H1 (cell line): ENCODE results near the gene CENPC. TPM values are rescaled to one million over a fixed set of nuclear protein-coding genes. Genes with fewer than 3 reads are reported as not detected.

Experiments used
- CTCF ChIA-PET: fragments of 300-600 bp; sonication (Branson Sonifier 250); formaldehyde crosslinking; loops from one replicate; lab custom pipeline; 2021; ENCODE audit not compliant: partially characterized antibody; lab: Charles Lee
- POLR2A ChIA-PET: fragments of 300-600 bp; sonication (Branson Sonifier 250); formaldehyde crosslinking; loops from one replicate; lab custom pipeline; 2021; ENCODE audit warnings: inconsistent platforms; ENCODE audit not compliant: partially characterized antibody; lab: Charles Lee
- DNase-seq, 2 experiments: peaks; one replicate each; pipeline versions ENCODE4 v3.0.0 to v3.0.0-alpha.2; 2010 to 2022; ENCODE audit warnings: low spot score in 2 of 2, low read depth in 1 of 2, mixed read lengths in 1 of 2
- FAIRE-seq: peaks from 2 replicates; lab custom pipeline; 2011; peaks lifted over from hg19 to GRCh38; lab: Jason Lieb, UNC
- H2AFZ ChIP-seq: 2 replicates; pipeline ENCODE4 v1.8.1; 2012; ENCODE audit warnings: low read length, inconsistent platforms
- H2AK5ac ChIP-seq: 2 replicates; pipeline ENCODE4 v1.6.1; 2013; ENCODE audit warnings: low read depth, low read length
- H2BK120ac ChIP-seq: replicated peaks from 2 replicates; pipeline ENCODE3; 2013; ENCODE audit warnings: low read depth, low read length, inconsistent platforms
- H2BK12ac ChIP-seq: 2 replicates; pipeline ENCODE4 v1.6.1; 2013; ENCODE audit warnings: low read depth, low read length
- H2BK15ac ChIP-seq: 2 replicates; pipeline ENCODE4 v1.6.1; 2013; ENCODE audit warnings: low read length
- H2BK20ac ChIP-seq: 2 replicates; pipeline ENCODE4 v1.6.1; 2013; ENCODE audit warnings: low read length
- H2BK5ac ChIP-seq: 2 replicates; pipeline ENCODE4 v1.6.1; 2013; ENCODE audit warnings: low read depth, low read length
- H3K14ac ChIP-seq: 2 replicates; pipeline ENCODE4 v1.6.1; 2013; ENCODE audit warnings: inconsistent platforms; ENCODE audit not compliant: insufficient read length
- H3K18ac ChIP-seq: 2 replicates; pipeline ENCODE4 v1.6.1; 2013; ENCODE audit warnings: low read length; ENCODE audit errors: extremely low read depth
- H3K23ac ChIP-seq: 2 replicates; pipeline ENCODE4 v1.6.1; 2013; ENCODE audit warnings: inconsistent platforms; ENCODE audit not compliant: insufficient read length
- H3K23me2 ChIP-seq: 2 replicates; pipeline ENCODE4 v1.6.1; 2013; ENCODE audit warnings: low read depth, low read length
- H3K27ac ChIP-seq: 2 replicates; pipeline ENCODE4 v1.6.1; 2011; ENCODE audit warnings: low read depth, low read length, inconsistent platforms
- H3K27me3 ChIP-seq, 4 experiments: replicated peaks in 1 of 4; 1 replicate in 1 of 4; 2 replicates in 3 of 4; pipeline versions ENCODE4 v1.6.1 to v1.8.1; 2011 to 2013; ENCODE audit warnings: low read length in 3 of 4, mild to moderate bottlenecking in 3 of 4, inconsistent platforms in 2 of 4, mixed read lengths in 2 of 4, moderate library complexity in 1 of 4; ENCODE audit not compliant: control insufficient read depth in 3 of 4, insufficient read depth in 3 of 4; ENCODE audit errors: extremely low read depth in 1 of 4
- H3K36me3 ChIP-seq, 4 experiments: 2 replicates each; pipeline versions ENCODE4 v1.6.1 to v1.8.1; 2011 to 2013; ENCODE audit warnings: mild to moderate bottlenecking in 4 of 4, low read length in 3 of 4, moderate library complexity in 2 of 4, control low read depth in 1 of 4, inconsistent platforms in 1 of 4; ENCODE audit not compliant: insufficient read depth in 4 of 4, control insufficient read depth in 2 of 4
- H3K4ac ChIP-seq: replicated peaks from 2 replicates; pipeline ENCODE3; 2013; ENCODE audit warnings: low read length, low read depth, mixed read lengths, inconsistent platforms; ENCODE audit not compliant: insufficient read length
- H3K4me1 ChIP-seq, 4 experiments: replicated peaks in 1 of 4; 1 replicate in 1 of 4; 2 replicates in 3 of 4; pipeline versions ENCODE4 v1.6.1 to v1.8.1; 2011 to 2013; ENCODE audit warnings: low read length in 3 of 4, inconsistent platforms in 2 of 4, mixed read lengths in 1 of 4; ENCODE audit not compliant: insufficient read depth in 4 of 4, control insufficient read depth in 3 of 4
- H3K4me2 ChIP-seq, 2 experiments: 2 replicates each; pipeline versions ENCODE4 v1.6.1 to v1.8.1; 2011 to 2013; ENCODE audit warnings: low read depth in 2 of 2, low read length in 2 of 2, control low read depth in 1 of 2, inconsistent platforms in 1 of 2, mild to moderate bottlenecking in 1 of 2; ENCODE audit not compliant: insufficient read depth in 1 of 2
- H3K4me3 ChIP-seq, 4 experiments: fragments of 200-600, 300-600 bp in 1 of 4; sonication (generic), shearing (Covaris generic), sonication (Bioruptor Twin) in 1 of 4; 2 replicates each; pipeline versions ENCODE4 v1.5.1 to v1.8.1; 2011 to 2016; ENCODE audit warnings: low read length in 4 of 4, low read depth in 3 of 4, control low read depth in 2 of 4, inconsistent platforms in 2 of 4, mild to moderate bottlenecking in 2 of 4, mixed read lengths in 1 of 4, moderate library complexity in 1 of 4; ENCODE audit not compliant: insufficient read depth in 2 of 4; ENCODE audit errors: extremely low read depth in 1 of 4
- H3K56ac ChIP-seq: replicated peaks from 2 replicates; pipeline ENCODE3; 2013; ENCODE audit warnings: low read depth, mild to moderate bottlenecking, mixed read lengths, low read length, inconsistent platforms; ENCODE audit not compliant: insufficient read length
- H3K79me1 ChIP-seq: 2 replicates; pipeline ENCODE4 v1.6.1; 2013; ENCODE audit warnings: low read depth, low read length, control low read depth
- H3K79me2 ChIP-seq, 2 experiments: 2 replicates each; pipeline versions ENCODE4 v1.6.1 to v1.8.1; 2012 to 2013; ENCODE audit warnings: low read length in 2 of 2, mild to moderate bottlenecking in 2 of 2, inconsistent platforms in 1 of 2; ENCODE audit not compliant: insufficient read depth in 2 of 2, control insufficient read depth in 1 of 2
- H3K9ac ChIP-seq, 4 experiments: replicated peaks in 1 of 4; 1 replicate in 1 of 4; 2 replicates in 3 of 4; pipeline versions ENCODE4 v1.6.1 to v1.8.1; 2011 to 2013; ENCODE audit warnings: low read depth in 3 of 4, low read length in 3 of 4, control low read depth in 2 of 4, mild to moderate bottlenecking in 2 of 4, moderate library complexity in 2 of 4, inconsistent platforms in 1 of 4; ENCODE audit errors: extremely low read depth in 1 of 4
- H3K9me3 ChIP-seq, 2 experiments: 2 replicates each; pipeline versions ENCODE4 v1.6.1 to v1.8.1; 2012 to 2013; ENCODE audit warnings: mild to moderate bottlenecking in 2 of 2, moderate library complexity in 2 of 2, control low read depth in 1 of 2, inconsistent platforms in 1 of 2, low read depth in 1 of 2, low read length in 1 of 2, mixed read lengths in 1 of 2; ENCODE audit not compliant: insufficient read depth in 2 of 2
- H4K20me1 ChIP-seq, 2 experiments: replicated peaks in 1 of 2; 2 replicates each; pipeline versions ENCODE3 to v1.8.1; 2011 to 2013; ENCODE audit warnings: inconsistent platforms in 2 of 2, low read length in 2 of 2, mild to moderate bottlenecking in 1 of 2; ENCODE audit not compliant: insufficient read depth in 2 of 2, control insufficient read depth in 1 of 2
- H4K5ac ChIP-seq: 2 replicates; pipeline ENCODE4 v1.6.1; 2013; ENCODE audit warnings: low read length, low read depth, mixed read lengths, inconsistent platforms; ENCODE audit not compliant: insufficient read length
- H4K8ac ChIP-seq: 2 replicates; pipeline ENCODE4 v1.8.0; 2013; ENCODE audit warnings: mild to moderate bottlenecking, moderate library complexity, low read length, inconsistent platforms; ENCODE audit not compliant: insufficient read depth; ENCODE audit errors: extremely low read depth
- H4K91ac ChIP-seq: replicated peaks from 2 replicates; pipeline ENCODE3; 2013; ENCODE audit warnings: low read length, mixed read lengths, inconsistent platforms; ENCODE audit not compliant: insufficient read length
- GTF2F1 ChIP-seq: IDR thresholded peaks from 2 replicates; pipeline ENCODE4 v1.6.1; 2012; ENCODE audit warnings: low read depth, low read length, improper control_type of control experiment, borderline replicate concordance
- POU5F1 ChIP-seq: IDR thresholded peaks from 2 replicates; pipeline ENCODE4 v1.6.1; 2011; ENCODE audit warnings: low read depth, mild to moderate bottlenecking, low read length, moderate library complexity
- SP1 ChIP-seq: IDR thresholded peaks from 2 replicates; pipeline ENCODE4 v1.6.1; 2011; ENCODE audit warnings: low read depth, low read length
- WGBS, 2 experiments: shearing (Covaris generic) in 1 of 2; methylation state at CpG; one replicate each; pipeline versions ENCODE4 v1.1.6 to v1.1.7; 2013 to 2015; ENCODE audit warnings: low lambda C conversion rate in 2 of 2, mixed read lengths in 2 of 2, inconsistent platforms in 1 of 2, low coverage in 1 of 2, missing lambda C conversion rate in 1 of 2; ENCODE audit not compliant: insufficient replicate concordance in 2 of 2, insufficient coverage in 1 of 2, insufficient read length in 1 of 2; ENCODE audit errors: extremely low coverage in 1 of 2, missing lambda C conversion rate in 1 of 2; 5-methylcytosine and 5-hydroxymethylcytosine counted together
- polyA plus RNA-seq, 7 experiments: library from polyadenylated mRNA; depleted of rRNA in 3 of 7; stranded (reverse) in 5 of 7; unstranded in 2 of 7; fragments of >200 nt in 5 of 7; fragments of 200-250 nt in 2 of 7; gene quantifications; 1 replicate in 5 of 7; 2 replicates in 1 of 7; 4 replicates in 1 of 7; pipeline versions ENCODE4 v1.2.1 to v1.2.3, GENCODE V29; 2011 to 2013; ENCODE audit warnings: missing spikeins in 2 of 7, mixed read lengths in 2 of 7
- total RNA-seq: library from RNA; stranded (reverse); fragmentation: NEBNext Ultra II Directional; extraction: Animal tissue kit (Norgen Biotek cat#: 25700); gene quantifications from 2 replicates; pipeline ENCODE4 v1.2.1, GENCODE V29; 2021

The CENPC gene
- total and polyA plus RNA-seq, 2 of the 8 experiments (the other 6 are each of a cell fraction or from before 2014, with no cell fraction given): 2.8 to 15.7 TPM

- Histone ChIP-seq H3K4me1 (no peaks in the 10 kb centered on the region), H4K20me1 (no peaks in the 10 kb centered on the region), H3K56ac (no peak overlapping the region), H3K9ac (no peak overlapping the region), H3K4me3 (no peak overlapping the region), H3K27ac (no peak overlapping the region), H2AFZ (no peak overlapping the region), H3K79me1 (no peaks in the 10 kb centered on the region), H4K8ac (no peak overlapping the region), H3K23me2 (no peaks in the 10 kb centered on the region), H4K91ac (no peak overlapping the region), H2AK5ac (no peak overlapping the region), H3K36me3 (no peaks in the 10 kb centered on the region), H3K4me2 (no peak overlapping the region), H3K9me3 (no peaks in the 10 kb centered on the region), H3K23ac (no peak overlapping the region), H3K18ac (no peak overlapping the region), H2BK5ac (no peak overlapping the region), H4K5ac (no peak overlapping the region), H2BK15ac (no peak overlapping the region), H3K79me2 (no peaks in the 10 kb centered on the region), H2BK120ac (no peak overlapping the region), H2BK20ac (no peak overlapping the region), H3K14ac (no peak overlapping the region), H2BK12ac (no peak overlapping the region), H3K4ac (no peak overlapping the region), H3K27me3 (no peaks in the 10 kb centered on the region)
- 90% methylated on average over 3 of the region's 3 CpGs; no CpG with 5 or more reads in 1 of the 2 experiments for WGBS, 2 experiments
- DNase-seq (no peak), FAIRE-seq (no peak)
- POLR2A ChIA-PET: no interaction called here
- CTCF ChIA-PET: no interaction called here
- TF ChIP-seq GTF2F1 (no peak), POU5F1 (no peak), SP1 (no peak)
Measured at GRCh38 chr4:67587156-67587555, 41.9 kb upstream of the CENPC start.
